Islet precursor cell (in vitro differentiated cells): ENCODE measurements around the gene CCRL2.

Source experiments
- DNase-seq: peaks from one replicate; pipeline ENCODE4 v3.0.0-alpha.2; 2018

The CCRL2 gene

GRCh38 chr3:46406788-46407611 lies at the start of gene CCRL2, which contains the start of gene CCR5AS:
Gene CCRL2 (plus strand): TSS chr3:46407259. CDS start chr3:46408080, 821 bp downstream.
Gene CCR5AS (minus strand): TSS chr3:46407066.
- DNase-seq: peak; percentile 56

DNA sequence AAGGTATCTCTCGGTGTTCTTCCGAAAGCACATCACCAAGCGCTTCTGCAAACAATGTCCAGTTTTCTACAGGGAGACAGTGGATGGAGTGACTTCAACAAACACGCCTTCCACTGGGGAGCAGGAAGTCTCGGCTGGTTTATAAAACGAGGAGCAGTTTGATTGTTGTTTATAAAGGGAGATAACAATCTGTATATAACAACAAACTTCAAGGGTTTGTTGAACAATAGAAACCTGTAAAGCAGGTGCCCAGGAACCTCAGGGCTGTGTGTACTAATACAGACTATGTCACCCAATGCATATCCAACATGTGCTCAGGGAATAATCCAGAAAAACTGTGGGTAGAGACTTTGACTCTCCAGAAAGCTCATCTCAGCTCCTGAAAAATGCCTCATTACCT lies 48.6 kb upstream of the CCRL2 start:
- DNase-seq: no peak

DNA sequence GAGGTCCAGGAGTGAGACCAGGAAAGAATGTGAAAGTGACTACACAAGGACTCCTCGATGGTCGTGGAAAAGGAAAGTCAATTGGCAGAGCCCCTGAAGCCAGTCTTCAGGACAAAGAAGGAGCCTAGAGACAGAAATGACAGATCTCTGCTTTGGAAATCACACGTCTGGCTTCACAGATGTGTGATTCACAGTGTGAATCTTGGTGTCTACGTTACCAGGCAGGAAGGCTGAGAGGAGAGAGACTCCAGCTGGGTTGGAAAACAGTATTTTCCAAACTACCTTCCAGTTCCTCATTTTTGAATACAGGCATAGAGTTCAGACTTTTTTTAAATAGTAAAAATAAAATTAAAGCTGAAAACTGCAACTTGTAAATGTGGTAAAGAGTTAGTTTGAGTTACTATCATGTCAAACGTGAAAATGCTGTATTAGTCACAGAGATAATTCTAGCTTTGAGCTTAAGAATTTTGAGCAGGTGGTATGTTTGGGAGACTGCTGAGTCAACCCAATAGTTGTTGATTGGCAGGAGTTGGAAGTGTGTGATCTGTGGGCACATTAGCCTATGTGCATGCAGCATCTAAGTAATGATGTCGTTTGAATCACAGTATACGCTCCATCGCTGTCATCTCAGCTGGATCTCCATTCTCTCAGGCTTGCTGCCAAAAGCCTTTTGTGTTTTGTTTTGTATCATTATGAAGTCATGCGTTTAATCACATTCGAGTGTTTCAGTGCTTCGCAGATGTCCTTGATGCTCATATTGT lies 47.1 kb upstream of the CCRL2 start:
- DNase-seq: no peak

- peak; percentile 72 for DNase-seq
Measured at GRCh38 chr3:46360907-46361306, 46.2 kb upstream of the CCRL2 start.

- DNase-seq: peak; percentile 85
Measured at GRCh38 chr3:46361408-46362283, 45.4 kb upstream of the CCRL2 start.

GRCh38 chr3:46365041-46365440 lies 42.0 kb upstream of the CCRL2 start:
- no peak for DNase-seq

- no peak for DNase-seq
Measured at GRCh38 chr3:46365737-46366524, 41.1 kb upstream of the CCRL2 start.

- no peak for DNase-seq
Measured at GRCh38 chr3:46367811-46368210, 39.2 kb upstream of the CCRL2 start.

- peak; percentile 88 for DNase-seq
Measured at GRCh38 chr3:46368569-46368968, 38.5 kb upstream of the CCRL2 start.

- no peak for DNase-seq
Measured at GRCh38 chr3:46369151-46369550, 37.9 kb upstream of the CCRL2 start.

DNA sequence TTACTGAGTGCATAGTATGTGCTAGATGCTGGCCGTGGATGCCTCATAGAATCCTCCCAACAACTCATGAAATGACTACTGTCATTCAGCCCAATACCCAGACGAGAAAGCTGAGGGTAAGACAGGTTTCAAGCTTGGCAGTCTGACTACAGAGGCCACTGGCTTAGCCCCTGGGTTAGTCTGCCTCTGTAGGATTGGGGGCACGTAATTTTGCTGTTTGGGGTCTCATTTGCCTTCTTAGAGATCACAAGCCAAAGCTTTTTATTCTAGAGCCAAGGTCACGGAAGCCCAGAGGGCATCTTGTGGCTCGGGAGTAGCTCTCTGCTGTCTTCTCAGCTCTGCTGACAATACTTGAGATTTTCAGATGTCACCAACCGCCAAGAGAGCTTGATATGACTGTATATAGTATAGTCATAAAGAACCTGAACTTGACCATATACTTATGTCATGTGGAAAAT lies 37.4 kb upstream of the CCRL2 start:
- DNase-seq: no peak

GRCh38 chr3:46370839-46371518 lies 36.1 kb upstream of the CCRL2 start, which contains the start of gene CCR5:
Gene CCR5 (plus strand): TSS chr3:46370946. CDS start chr3:46372903, 1,957 bp downstream.
- DNase-seq: no peak

GRCh38 chr3:46371519-46372340 lies 35.3 kb upstream of the CCRL2 start:
- no peak for DNase-seq

GRCh38 chr3:46372492-46373359 lies 34.3 kb upstream of the CCRL2 start:
- no peak for DNase-seq

DNA sequence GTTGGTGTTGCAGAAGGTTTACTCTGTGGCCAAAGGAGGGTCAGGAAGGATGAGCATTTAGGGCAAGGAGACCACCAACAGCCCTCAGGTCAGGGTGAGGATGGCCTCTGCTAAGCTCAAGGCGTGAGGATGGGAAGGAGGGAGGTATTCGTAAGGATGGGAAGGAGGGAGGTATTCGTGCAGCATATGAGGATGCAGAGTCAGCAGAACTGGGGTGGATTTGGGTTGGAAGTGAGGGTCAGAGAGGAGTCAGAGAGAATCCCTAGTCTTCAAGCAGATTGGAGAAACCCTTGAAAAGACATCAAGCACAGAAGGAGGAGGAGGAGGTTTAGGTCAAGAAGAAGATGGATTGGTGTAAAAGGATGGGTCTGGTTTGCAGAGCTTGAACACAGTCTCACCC lies 32.3 kb upstream of the CCRL2 start:
- DNase-seq: no peak

GRCh38 chr3:46375218-46375617 lies 31.8 kb upstream of the CCRL2 start:
- no peak for DNase-seq

- DNase-seq: no peak
Measured at GRCh38 chr3:46375814-46376213, 31.2 kb upstream of the CCRL2 start.

DNA sequence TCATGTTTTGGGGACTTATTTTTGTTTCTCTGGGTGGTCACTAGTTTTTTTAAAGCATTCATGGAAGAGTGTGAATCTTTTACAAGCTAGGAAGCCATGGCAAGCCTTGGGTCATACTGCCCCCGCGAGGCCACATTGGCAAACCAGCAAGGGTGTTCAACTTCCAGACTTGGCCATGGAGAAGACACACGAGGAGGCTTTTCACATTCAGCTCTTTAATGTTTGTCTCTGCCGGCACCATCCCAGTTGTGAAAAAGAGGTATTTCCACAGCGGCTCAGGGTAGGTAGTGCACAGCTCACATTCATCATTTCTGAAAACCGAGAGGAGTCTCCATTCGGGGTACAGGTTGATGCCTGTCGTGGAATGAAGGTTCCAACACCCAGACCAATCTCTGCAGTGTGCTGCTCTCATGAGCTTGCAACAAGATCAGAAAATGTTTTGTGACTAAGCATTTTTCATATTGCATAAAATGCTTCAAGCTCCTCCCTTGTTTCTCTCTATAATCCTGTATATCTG lies 28.6 kb upstream of the CCRL2 start:
- peak; percentile 82 for DNase-seq
